ENCODE data around the gene CDH22. TPM values are rescaled to one million over a fixed set of nuclear protein-coding genes. Genes with fewer than 3 reads are reported as not detected.

Gene CDH22
- total RNA-seq, 1 donor from 2014 or later = not detected

Other genes with a start within 250 kb of the CDH22 start
- 40.0 and 40.2 TPM in 2 replicates for gene NCOA5, start 218.5 kb downstream of the CDH22 start, total RNA-seq
- gene CD40, start 190.2 kb downstream of the CDH22 start, total RNA-seq = 0.43 and 0.61 TPM in 2 replicates
- 62.4 and 65.1 TPM in 2 replicates for gene ELMO2, start 98.1 kb upstream of the CDH22 start, total RNA-seq
- gene ZNF334, start 205.1 kb upstream of the CDH22 start, total RNA-seq = 1.2 and 1.3 TPM in 2 replicates
- gene OCSTAMP, start 242.2 kb upstream of the CDH22 start, total RNA-seq = not detected in 2 replicates

Measured in T-helper 2 cell treated with Interferon-gamma antibody and Interleukin-4, amounts not matched to agents 100 ng/mL and 5 ng/mL, for 36 hours (primary cell).